Lower leg skin (tissue), 3 donors: Measurements from ENCODE around the gene PHLPP2.

Source experiments
- POLR2A ChIP-seq, 2 donors: fragments of 450-650 bp; IDR thresholded peaks; one replicate each; pipeline ENCODE4 v1.6.1; 2016 to 2017; ENCODE audit warnings: antibody characterized with exemption in 2 of 2, mild to moderate bottlenecking in 1 of 2, moderate library complexity in 1 of 2
- TF ChIP-seq, protein P1 (sequence below), 3 donors: fragments of 450-650 bp; IDR thresholded peaks; one replicate each; pipeline ENCODE4 v1.5.1; 2016; ENCODE audit warnings: antibody characterized with exemption in 3 of 3, mild to moderate bottlenecking in 3 of 3, moderate library complexity in 2 of 3

DNA sequence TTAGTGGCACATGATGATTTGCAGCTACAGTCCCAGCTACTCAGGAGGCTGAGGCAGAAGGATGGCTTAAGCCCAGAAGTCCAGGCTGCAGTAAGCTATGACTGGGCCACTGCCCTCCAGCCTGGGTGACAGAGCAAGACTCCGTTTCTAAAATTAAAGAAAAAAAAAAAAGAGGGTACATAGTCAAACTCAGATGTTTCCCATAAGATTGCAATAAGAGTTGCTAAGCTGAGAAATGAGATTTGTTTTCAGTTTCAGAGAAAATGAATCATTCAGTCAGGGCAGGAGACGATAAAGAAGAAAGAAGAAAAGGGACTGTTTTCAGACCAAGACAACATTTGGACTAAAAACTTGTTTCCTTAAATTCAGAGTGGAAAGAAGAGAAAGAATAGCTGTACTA, 30.2 kb upstream of the PHLPP2 start:
- TF ChIP-seq, protein P1, sequence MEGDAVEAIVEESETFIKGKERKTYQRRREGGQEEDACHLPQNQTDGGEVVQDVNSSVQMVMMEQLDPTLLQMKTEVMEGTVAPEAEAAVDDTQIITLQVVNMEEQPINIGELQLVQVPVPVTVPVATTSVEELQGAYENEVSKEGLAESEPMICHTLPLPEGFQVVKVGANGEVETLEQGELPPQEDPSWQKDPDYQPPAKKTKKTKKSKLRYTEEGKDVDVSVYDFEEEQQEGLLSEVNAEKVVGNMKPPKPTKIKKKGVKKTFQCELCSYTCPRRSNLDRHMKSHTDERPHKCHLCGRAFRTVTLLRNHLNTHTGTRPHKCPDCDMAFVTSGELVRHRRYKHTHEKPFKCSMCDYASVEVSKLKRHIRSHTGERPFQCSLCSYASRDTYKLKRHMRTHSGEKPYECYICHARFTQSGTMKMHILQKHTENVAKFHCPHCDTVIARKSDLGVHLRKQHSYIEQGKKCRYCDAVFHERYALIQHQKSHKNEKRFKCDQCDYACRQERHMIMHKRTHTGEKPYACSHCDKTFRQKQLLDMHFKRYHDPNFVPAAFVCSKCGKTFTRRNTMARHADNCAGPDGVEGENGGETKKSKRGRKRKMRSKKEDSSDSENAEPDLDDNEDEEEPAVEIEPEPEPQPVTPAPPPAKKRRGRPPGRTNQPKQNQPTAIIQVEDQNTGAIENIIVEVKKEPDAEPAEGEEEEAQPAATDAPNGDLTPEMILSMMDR (IDR thresholded peaks at IDR 0.05), result no peak
- TF ChIP-seq POLR2A (IDR thresholded peaks at IDR 0.05), result no peak
